DOHH2 (cell line): ENCODE measurements around the gene PCYT2.

ENCODE experiments used
- CTCF ChIP-seq: fragments of 200-600 bp; sonication (generic); IDR thresholded peaks from one replicate; pipeline ENCODE4 v1.5.1; 2014; ENCODE audit warnings: antibody characterized with exemption, mild to moderate bottlenecking, low read depth, low read length; ENCODE audit not compliant: poor library complexity, severe bottlenecking
- EZH2phosphoT487 ChIP-seq: fragments of 200-600 bp; sonication (generic); IDR thresholded peaks from 2 replicates; pipeline ENCODE4 v1.6.1; 2017; ENCODE audit warnings: borderline replicate concordance, mild to moderate bottlenecking, antibody characterized with exemption, low read length, moderate library complexity, mixed read lengths

GRCh38 chr17:81918832-81919545 lies 7.8 kb upstream of the PCYT2 start:
- TF ChIP-seq CTCF (no peak), EZH2phosphoT487 (no peak)
